Measurements from ENCODE around the gene RPL19.

RPL19 gene

GRCh38 chr17:39173526-39174274, 26.4 kb upstream of the RPL19 start:
- peak; percentile 11 for DNase-seq

- DNase-seq: peak; percentile 67
Observed at GRCh38 chr17:39174920-39175694, 25.0 kb upstream of the RPL19 start.

DNA sequence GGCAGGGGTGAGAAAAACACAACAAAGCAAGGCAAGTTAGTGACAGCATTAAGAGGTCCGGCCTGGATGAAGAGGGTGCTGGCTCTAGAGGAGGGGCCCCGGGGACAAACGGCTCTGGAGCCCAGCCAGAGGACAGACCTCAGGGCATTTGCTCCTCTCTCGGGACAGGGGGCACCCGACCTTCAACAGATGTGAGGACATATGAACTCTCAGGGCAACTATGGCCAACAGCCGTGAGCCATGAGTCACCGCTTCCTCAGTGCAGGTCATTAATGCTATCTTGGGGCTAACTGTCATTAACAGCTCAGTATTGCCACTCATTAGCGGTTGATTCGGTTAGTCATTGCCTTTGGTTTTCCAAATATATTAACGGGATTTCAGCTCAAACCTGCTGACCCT, 24.4 kb upstream of the RPL19 start:
- DNase-seq: no peak

DNA sequence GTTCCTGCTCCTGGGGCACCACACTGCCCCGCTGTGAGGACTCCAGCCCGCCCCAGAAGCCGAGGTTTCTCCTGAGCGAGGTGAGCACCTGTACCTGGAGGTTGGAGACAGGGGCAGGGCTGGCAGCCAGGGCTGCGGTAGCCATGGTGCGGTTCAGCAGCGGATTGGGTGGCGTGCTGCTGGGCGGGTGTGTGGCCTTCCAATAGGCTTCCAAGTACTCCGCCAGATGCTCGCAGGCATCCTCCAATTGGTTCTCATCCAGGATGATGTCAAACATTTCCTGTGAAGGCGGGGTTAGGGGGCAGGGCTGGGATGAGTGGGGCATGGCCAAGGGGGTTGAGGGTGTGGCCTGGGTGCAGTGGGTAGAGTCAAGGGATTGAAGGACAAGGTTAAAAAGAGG, 22.8 kb upstream of the RPL19 start:
- DNase-seq: no peak

DNA sequence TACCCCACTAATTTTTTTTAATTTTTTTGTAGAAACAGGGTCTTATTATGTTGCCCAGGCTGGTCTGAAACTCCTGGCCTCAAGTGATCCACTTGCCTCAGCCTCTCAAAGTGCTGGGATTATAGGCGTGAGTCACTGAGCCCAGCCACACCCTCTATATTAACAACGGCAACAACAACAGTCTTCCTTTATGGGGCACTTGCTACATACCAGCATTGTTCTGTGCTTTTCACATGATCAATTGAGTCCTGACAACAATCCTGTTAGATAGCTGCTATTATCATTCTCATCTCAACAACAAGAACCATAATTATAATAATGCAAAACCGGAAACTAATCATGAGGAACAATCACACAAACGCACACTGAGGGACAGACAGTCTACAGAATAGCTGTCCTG, 21.5 kb upstream of the RPL19 start:
- DNase-seq: no peak

DNA sequence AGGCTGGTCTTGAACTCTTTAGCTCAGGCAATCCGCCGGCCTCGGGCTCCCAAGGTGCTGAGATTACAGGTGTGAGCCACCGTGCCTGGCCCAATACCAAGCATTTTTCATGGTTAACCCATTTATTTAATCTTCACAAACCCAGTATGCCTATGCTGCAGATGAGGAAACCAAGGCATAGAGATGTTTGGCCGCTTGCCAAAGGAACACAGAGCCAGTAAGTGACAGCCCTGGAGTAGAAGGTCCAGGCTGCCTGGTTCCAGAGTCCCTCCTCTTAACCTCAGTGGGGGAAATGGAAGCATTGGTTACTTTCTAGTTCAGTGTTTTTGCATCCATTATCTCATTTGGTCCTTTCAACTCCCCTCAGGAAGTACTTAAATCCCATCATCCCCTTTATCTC, 18.8 kb upstream of the RPL19 start:
- no peak for DNase-seq

DNA sequence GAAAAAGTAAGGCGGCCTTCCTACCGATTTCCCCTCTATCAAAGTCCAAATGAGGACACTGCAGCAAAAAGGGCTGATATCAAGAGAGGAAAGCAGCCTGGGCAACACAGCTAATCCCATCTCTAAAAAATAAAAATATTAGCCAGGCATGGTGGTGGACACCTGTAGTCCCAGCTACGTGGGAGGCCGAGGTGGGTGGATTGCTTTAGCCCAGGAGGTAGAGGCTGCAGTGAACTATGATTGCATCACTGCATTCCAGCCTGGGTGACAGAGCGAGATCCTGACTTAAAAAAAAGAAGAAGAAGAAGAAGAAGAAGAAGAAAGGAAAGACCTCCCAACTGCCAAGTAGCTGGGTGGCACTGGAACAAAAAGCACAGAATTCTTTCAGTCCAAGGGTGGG, 17.0 kb upstream of the RPL19 start:
- no peak for DNase-seq

DNA sequence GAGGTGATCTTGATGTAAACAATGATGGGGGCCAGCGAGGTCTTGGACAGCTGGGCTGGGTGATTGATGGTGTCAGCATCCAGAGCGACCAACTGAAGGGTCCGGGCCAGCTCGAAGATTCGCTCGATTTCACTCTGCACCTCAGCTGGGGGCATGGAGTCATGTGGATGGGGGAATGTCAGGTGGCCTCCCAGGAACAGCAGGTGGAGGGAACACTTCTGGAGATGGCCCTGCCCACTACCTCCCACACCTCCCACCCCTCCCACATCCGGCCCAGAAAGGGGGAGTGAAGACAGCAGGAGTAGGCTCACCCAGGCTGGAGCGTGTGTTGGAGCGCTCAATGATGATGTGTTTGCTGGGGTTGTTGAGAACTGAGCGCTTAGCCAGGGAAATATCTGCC, 16.4 kb upstream of the RPL19 start:
- DNase-seq: no peak

DNA sequence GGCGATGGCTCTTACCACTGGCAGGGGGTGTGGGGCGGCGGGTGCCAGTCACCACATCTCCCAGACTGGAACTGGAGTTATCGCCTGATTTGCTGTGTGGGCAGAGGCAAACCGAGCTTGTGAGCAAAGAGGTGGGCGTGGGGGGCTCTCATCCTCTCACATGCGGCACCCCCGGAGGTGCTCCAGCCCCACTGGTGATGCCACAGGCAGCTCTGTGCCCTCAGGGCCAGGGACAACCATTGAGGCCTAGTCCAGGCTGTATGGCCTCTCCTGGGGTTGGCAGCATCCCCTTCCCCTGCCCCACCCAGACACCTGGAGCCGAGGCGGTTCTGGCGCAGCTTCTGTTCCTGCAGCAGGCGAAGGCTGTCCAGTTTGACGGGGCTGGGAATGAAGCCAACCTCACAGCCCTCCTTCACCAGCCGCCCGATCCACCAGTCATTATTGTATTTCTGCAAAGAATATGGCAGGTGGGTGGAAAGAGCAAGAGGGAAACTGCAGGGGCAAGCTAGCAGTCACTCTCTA, 13.5 kb upstream of the RPL19 start:
- DNase-seq: no peak

DNA sequence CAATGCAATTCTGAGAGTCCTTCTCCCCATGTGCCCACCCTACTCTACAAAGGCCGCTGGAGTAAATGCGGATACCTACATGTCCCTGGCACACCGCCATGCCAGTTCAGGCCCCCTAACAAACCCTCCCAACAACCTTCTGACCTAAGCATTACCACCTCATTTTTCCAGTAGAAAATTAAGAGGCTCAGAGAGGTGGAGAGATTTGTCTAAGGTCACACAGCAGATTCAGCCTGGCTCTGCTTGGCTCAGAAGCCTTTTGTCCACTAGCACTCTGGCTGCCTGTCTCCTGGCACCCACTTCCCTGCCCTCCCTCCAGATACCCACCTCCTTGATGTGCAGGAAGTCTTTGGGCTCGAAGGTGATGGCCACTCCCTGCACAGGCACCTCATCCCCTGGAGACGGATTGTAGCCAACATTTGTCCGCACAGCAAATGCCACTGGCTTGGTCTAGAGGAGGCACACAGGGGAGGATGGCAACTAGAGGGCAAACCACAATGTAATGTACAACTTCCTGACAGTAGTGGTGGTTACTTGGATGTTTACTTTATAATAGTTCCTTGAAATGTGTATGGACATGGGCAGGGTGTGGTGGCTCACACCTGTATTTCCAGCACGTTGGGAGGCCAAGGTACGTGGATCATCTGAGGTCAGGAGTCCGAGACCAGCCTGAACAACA, 12.8 kb upstream of the RPL19 start:
- no peak for DNase-seq

- DNase-seq: no peak
Observed at GRCh38 chr17:39191750-39192510, 8.2 kb upstream of the RPL19 start.

- no peak for DNase-seq
Observed at GRCh38 chr17:39192901-39193300, 7.2 kb upstream of the RPL19 start.

- DNase-seq: no peak
Observed at GRCh38 chr17:39193346-39193745, 6.7 kb upstream of the RPL19 start.

GRCh38 chr17:39194089-39194984, 5.7 kb upstream of the RPL19 start:
- peak; percentile 52 for DNase-seq

- DNase-seq: peak; percentile 39
Observed at GRCh38 chr17:39194985-39195524, 5.0 kb upstream of the RPL19 start.

DNA sequence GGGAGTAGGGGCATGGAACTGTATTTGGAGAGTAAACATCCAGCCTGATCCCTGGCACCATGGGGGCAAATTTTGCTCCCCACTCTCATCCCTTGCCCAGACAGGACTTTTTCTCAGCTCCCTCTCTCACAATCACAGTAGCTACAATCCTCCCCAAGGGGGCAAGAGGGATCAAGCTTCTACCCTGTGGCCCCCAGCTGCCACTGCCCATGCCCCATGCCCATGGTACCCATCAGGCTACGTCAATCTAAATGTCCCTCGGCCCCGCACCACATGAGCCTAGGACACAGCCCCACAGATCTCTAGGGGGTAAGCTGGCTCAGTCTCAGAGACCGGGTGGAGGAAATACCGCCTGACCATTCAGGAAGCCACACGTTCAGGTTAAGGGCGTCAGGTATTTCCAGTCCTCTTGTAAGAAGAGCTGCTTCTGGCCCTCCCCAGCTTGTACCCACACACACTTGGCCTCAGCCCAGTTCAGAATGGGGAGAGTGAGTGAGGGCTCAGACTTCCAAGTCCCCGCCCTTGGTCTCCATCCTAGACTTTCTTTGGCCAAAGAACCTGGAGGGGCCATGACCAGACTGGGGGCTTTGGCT, 4.4 kb upstream of the RPL19 start:
- peak; percentile 31 for DNase-seq

GRCh38 chr17:39196241-39196807, 3.8 kb upstream of the RPL19 start:
- DNase-seq: no peak

GRCh38 chr17:39196808-39197291, 3.2 kb upstream of the RPL19 start:
- DNase-seq: no peak

DNA sequence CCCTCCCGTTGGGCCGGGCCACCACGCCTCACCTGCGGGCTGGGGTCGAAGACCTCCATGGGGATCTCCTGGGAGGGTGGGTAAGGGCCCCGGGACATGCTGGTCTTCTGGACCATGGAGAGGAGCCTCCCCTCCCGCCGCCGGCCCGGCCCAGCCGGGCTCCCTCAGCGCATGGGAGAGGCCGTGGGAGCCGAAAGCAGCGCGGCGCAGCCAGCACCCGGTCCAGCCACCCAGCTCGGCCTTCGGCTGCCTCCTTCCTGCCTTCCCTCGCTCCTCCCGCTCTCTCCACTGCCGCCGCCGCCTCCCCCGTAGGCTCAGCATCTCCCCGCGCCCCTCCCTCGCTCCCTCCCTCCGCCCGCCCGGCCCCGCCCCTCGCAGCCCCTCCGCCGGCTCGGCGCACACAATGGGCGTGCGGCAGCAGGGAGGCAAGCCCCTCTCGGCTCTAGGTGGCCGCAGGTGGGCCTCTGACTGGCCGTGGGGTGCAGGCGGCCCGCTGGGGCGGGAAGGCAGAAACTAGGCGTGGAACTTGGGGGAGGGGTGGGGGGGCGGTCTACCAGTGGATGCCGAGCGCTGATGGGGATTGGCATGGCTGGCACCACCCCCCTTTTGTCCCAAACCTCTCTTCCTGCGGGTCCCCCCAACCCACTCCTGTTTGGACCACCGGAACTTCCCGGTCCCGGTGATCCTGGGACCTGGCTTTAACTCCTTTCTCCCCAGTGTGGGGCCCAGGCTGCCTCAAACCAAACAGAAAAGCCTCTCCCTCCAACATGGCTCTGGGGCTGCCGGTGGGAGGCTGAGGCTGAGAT, 2.5 kb upstream of the RPL19 start, which contains the start of gene CACNB1:
TSS of gene CACNB1 (minus strand) at position 290 of the 806 bp plus-strand sequence. CDS start at position 116, 174 bp downstream.
- peak; percentile 48 for DNase-seq

All from midbrain (tissue), 1 donor.